Ovary (tissue), 9 donors: ENCODE measurements around the gene GP9. TPM values are rescaled to one million over a fixed set of nuclear protein-coding genes. Genes with fewer than 3 reads are reported as not detected.
A peak's percentile ranks its signal among the peaks of the same experiment; 100 is the strongest.

ENCODE experiments used
- DNase-seq, 5 donors: peaks; one replicate each; pipeline ENCODE4 v3.0.0-alpha.2; 2019 to 2020
- H3K27ac ChIP-seq, 2 donors: fragments of 200-600 bp; one replicate each; pipeline versions ENCODE4 v1.5.1 to v1.8.0; 2019 to 2022
- H3K27me3 ChIP-seq: fragments of 200-600 bp; one replicate; pipeline ENCODE4 v1.8.0; 2022
- H3K36me3 ChIP-seq: fragments of 200-600 bp; sonication (generic); one replicate; pipeline ENCODE4 v1.5.1; 2019
- H3K4me1 ChIP-seq: one replicate; pipeline ENCODE4 v1.8.1; 2013; ENCODE audit warnings: mild to moderate bottlenecking, moderate library complexity; ENCODE audit not compliant: insufficient read depth
- H3K4me3 ChIP-seq: fragments of 200-600 bp; sonication (generic); one replicate; pipeline ENCODE4 v1.5.1; 2017
- H3K9me3 ChIP-seq, 2 donors: fragments of 200-600 bp in 1 of 2; sonication (generic) in 1 of 2; one replicate each; pipeline versions ENCODE4 v1.5.1 to v1.8.1; 2013 to 2019; ENCODE audit warnings: mild to moderate bottlenecking in 1 of 2, moderate library complexity in 1 of 2
- CTCF ChIP-seq, 3 donors: fragments of 450-650 bp in 2 of 3; fragments of 200-600 bp in 1 of 3; IDR thresholded peaks; one replicate each; pipeline versions ENCODE4 v1.5.1 to v1.8.0; 2016 to 2022; ENCODE audit warnings: antibody characterized with exemption in 3 of 3, mild to moderate bottlenecking in 1 of 3
- EP300 ChIP-seq: sonication (generic); formaldehyde crosslinking; IDR thresholded peaks from one replicate; pipeline ENCODE4 v1.6.1; 2017; ENCODE audit warnings: antibody characterized with exemption
- POLR2A ChIP-seq: fragments of 450-650 bp; IDR thresholded peaks from one replicate; pipeline ENCODE4 v1.6.1; 2017; ENCODE audit warnings: antibody characterized with exemption, mild to moderate bottlenecking, moderate library complexity
- WGBS, 3 donors: extraction: QIAGEN DNeasy Blood & Tissue Kit in 1 of 3; methylation state at CpG; one replicate each; pipeline versions ENCODE4 v1.1.5 to v1.1.7; 2013 to 2017; 5-methylcytosine and 5-hydroxymethylcytosine counted together
- intact Hi-C, 4 donors: fragments of 100-400 bp; cut with DNase I; formaldehyde crosslinking; loops; one replicate each; pipeline versions ENCODE4 v1.11.0 to v1.15.1; 2022 to 2023
- polyA plus RNA-seq, 2 donors: library from polyadenylated mRNA; stranded (reverse); fragments of 200-250 nt in 1 of 2; fragments of 350-450 nt in 1 of 2; fragmentation: Illumina TruSeq in 1 of 2; extraction: RNeasy Lipid Tissue Mini Kit (QIAGEN cat#74804) in 1 of 2; gene quantifications; one replicate each; pipeline ENCODE4 v1.2.3, GENCODE V29; 2013 to 2014
- total RNA-seq, 7 donors: library from RNA; depleted of rRNA in 2 of 7; stranded (reverse); fragments of >200 nt in 2 of 7; fragmentation: NEBNext Ultra II Directional in 3 of 7; extraction: Animal tissue kit (Norgen Biotek cat#: 25700) in 3 of 7; gene quantifications; one replicate each; pipeline versions ENCODE4 v1.1.0 to v1.2.4, GENCODE V29; 2016 to 2023
- donor health status: DM: no; HTN: no; CAD: no; lungs with moderate emphysema.
- donor health status: DM: no; HTN: no; CAD: no.
- donor health status: Bipolar disorder and iron deficiency.
- donor health status: DM: yes; HTN: yes; CAD: no.
- donor health status: DM: no; HTN: no; CAD: no.
- donor health status: DM: yes; HTN: yes; CAD: no.

The GP9 gene
- total and polyA plus RNA-seq, 9 donors = not detected

GRCh38 chr3:129052675-129053074 is 7.9 kb upstream of the GP9 start:
- H3K4me1 ChIP-seq = peaks cover 11% of the 10 kb centered on the region
- no peak overlapping the region for H3K4me3 ChIP-seq
- peak; percentile 38 to 69 (median 57) for DNase-seq
- H3K27me3 ChIP-seq = no peaks in the 10 kb centered on the region
- TF ChIP-seq EP300 = no peak
- TF ChIP-seq POLR2A = no peak
- TF ChIP-seq CTCF (IDR thresholded peaks at IDR 0.05) = no peak
- intact Hi-C loops = loop anchor here in 1 of 4 donors (5.0 kb wide), 1 partner anchor 195 kb away; the partner anchor contains the start of gene COPG1
- 49 to 63% (median 57%) methylated on average over 6 of the region's 6 CpGs for WGBS, 3 donors
- no peaks in the 10 kb centered on the region for H3K36me3 ChIP-seq
- H3K9me3 ChIP-seq = no peaks in the 10 kb centered on the region
- H3K27ac ChIP-seq = peak overlapping the region in 1 of 2 donors; percentile 56

- Histone ChIP-seq H3K9me3 (no peaks in the 10 kb centered on the region), H3K4me3 (no peak overlapping the region), H3K27ac (no peak overlapping the region), H3K27me3 (no peaks in the 10 kb centered on the region), H3K36me3 (no peaks in the 10 kb centered on the region), H3K4me1 (peaks cover 14% of the 10 kb centered on the region)
- no peak for TF ChIP-seq POLR2A
- no peak for TF ChIP-seq CTCF (IDR thresholded peaks at IDR 0.05)
- TF ChIP-seq EP300 = no peak
- no peak for DNase-seq
- intact Hi-C loops = loop anchor here in 2 of 4 donors (5.0 kb wide), 1 partner anchor 193 kb away; the partner anchor contains the start of gene COPG1 (in 2 of the 2)
- WGBS, 3 donors = 6 to 56% (median 23%) methylated on average over 3 of the region's 3 CpGs
Observed at GRCh38 chr3:129054605-129055104, 5.9 kb upstream of the GP9 start.

GRCh38 chr3:129056451-129057173 is 4.0 kb upstream of the GP9 start:
- Histone ChIP-seq H3K36me3 (no peaks in the 10 kb centered on the region), H3K9me3 (no peaks in the 10 kb centered on the region), H3K4me1 (peaks cover 14% of the 10 kb centered on the region), H3K27ac (no peak overlapping the region), H3K27me3 (no peaks in the 10 kb centered on the region), H3K4me3 (no peak overlapping the region)
- intact Hi-C loops = loop anchor here in 1 of 4 donors (5.0 kb wide), 1 partner anchor 191 kb away; the partner anchor contains the start of gene COPG1
- DNase-seq = no peak
- WGBS, 3 donors = 72 to 77% (median 75%) methylated on average over 9 of the region's 9 CpGs
- no peak for TF ChIP-seq POLR2A
- no peak for TF ChIP-seq CTCF (IDR thresholded peaks at IDR 0.05)
- no peak for TF ChIP-seq EP300

- Histone ChIP-seq H3K27me3 (no peaks in the 10 kb centered on the region), H3K4me3 (no peak overlapping the region), H3K9me3 (no peaks in the 10 kb centered on the region), H3K27ac (no peak overlapping the region), H3K36me3 (no peaks in the 10 kb centered on the region), H3K4me1 (peaks cover 10% of the 10 kb centered on the region)
- intact Hi-C loops = loop anchor here in 1 of 4 donors (5.0 kb wide), 1 partner anchor 190 kb away; the partner anchor contains the start of gene COPG1
- no peak for DNase-seq
- TF ChIP-seq EP300 (no peak), POLR2A (no peak), CTCF (IDR thresholded peaks at IDR 0.05) (no peak)
- 96% methylated on average over 4 of the region's 4 CpGs for WGBS, 3 donors
Observed at GRCh38 chr3:129057249-129057648, 3.3 kb upstream of the GP9 start.
